Embryonic facial prominence (tissue), 1 donor: ENCODE data around the gene PEX14.
"Not testable (repeated sequence)": the region's sequence is repeated elsewhere in the genome, so short reads cannot be mapped to it uniquely, and the experiment has no call there.

Experiments used
- DNase-seq: peaks from one replicate; pipeline ENCODE4 v3.0.0-alpha.2; 2016; ENCODE audit errors: extremely low spot score

PEX14 gene

GRCh38 chr1:10450156-10450814 is 24.5 kb upstream of the PEX14 start:
- DNase-seq = no peak

- no peak for DNase-seq
These were observed 23.9 kb upstream of the PEX14 start for GRCh38 chr1:10450836-10451235.

- no peak for DNase-seq
These were observed 23.5 kb upstream of the PEX14 start for GRCh38 chr1:10451287-10451686.

GRCh38 chr1:10456048-10456447 is 18.7 kb upstream of the PEX14 start:
- no peak for DNase-seq

- DNase-seq = no peak
These were observed 18.1 kb upstream of the PEX14 start for GRCh38 chr1:10456661-10457060.

GRCh38 chr1:10457462-10457861 is 17.3 kb upstream of the PEX14 start:
- not testable (repeated sequence) for DNase-seq

- DNase-seq = no peak
These were observed 16.9 kb upstream of the PEX14 start for GRCh38 chr1:10457875-10458274.

GRCh38 chr1:10459184-10459583 is 15.6 kb upstream of the PEX14 start:
- no peak for DNase-seq

GRCh38 chr1:10467078-10467477 is 7.7 kb upstream of the PEX14 start:
- DNase-seq = no peak

- DNase-seq = no peak
These were observed 4.7 kb upstream of the PEX14 start for GRCh38 chr1:10470043-10470442.

- no peak for DNase-seq
These were observed 3.1 kb upstream of the PEX14 start for GRCh38 chr1:10471411-10472219.

GRCh38 chr1:10472220-10473144 is 2.3 kb upstream of the PEX14 start, which contains the start of gene DFFA:
Gene DFFA (minus strand): TSS chr1:10472529. CDS start chr1:10472458, 71 bp downstream.
- peak; percentile 96 for DNase-seq

GRCh38 chr1:10473145-10473765 is 1.5 kb upstream of the PEX14 start:
- no peak for DNase-seq

- not testable (repeated sequence) for DNase-seq
These were observed 489 bp upstream of the PEX14 start for GRCh38 chr1:10474309-10474612.

- DNase-seq = no peak
These were observed 760 bp downstream of the PEX14 start for GRCh38 chr1:10475510-10475909.

GRCh38 chr1:10479296-10479695 is 4.5 kb downstream of the PEX14 start:
- no peak for DNase-seq

GRCh38 chr1:10480614-10481013 is 5.9 kb downstream of the PEX14 start:
- no peak for DNase-seq

GRCh38 chr1:10484521-10484920 is 9.8 kb downstream of the PEX14 start:
- no peak for DNase-seq

GRCh38 chr1:10489291-10490055 is 14.7 kb downstream of the PEX14 start:
- no peak for DNase-seq

GRCh38 chr1:10490286-10490970 is 15.7 kb downstream of the PEX14 start:
- DNase-seq = no peak

GRCh38 chr1:10494418-10494753 is 19.6 kb downstream of the PEX14 start:
- no peak for DNase-seq
